Adrenal gland (tissue), 12 donors: ENCODE results near the gene AFTPH. TPM values are rescaled to one million over a fixed set of nuclear protein-coding genes. Genes with fewer than 3 reads are reported as not detected.

Experiments used
- DNase-seq, 7 donors: peaks; one replicate each; pipeline ENCODE4 v3.0.0-alpha.2; 2019 to 2020
- H3K27ac ChIP-seq, 5 donors: fragments of 200-600 bp; sonication (generic) in 4 of 5; 1 replicate in 3 of 5; 2 replicates in 2 of 5; pipeline versions ENCODE4 v1.5.1 to v1.8.0; 2016 to 2020; ENCODE audit warnings: mild to moderate bottlenecking in 1 of 5
- H3K27me3 ChIP-seq: fragments of 200-600 bp; 2 replicates; pipeline ENCODE4 v1.8.0; 2021
- H3K36me3 ChIP-seq, 2 donors: fragments of 200-600 bp; replicated peaks in 1 of 2; 1 replicate in 1 of 2; 2 replicates in 1 of 2; pipeline versions ENCODE4 v1.5.1 to v1.8.0; 2018 to 2022
- H3K4me1 ChIP-seq, 2 donors: fragments of 200-600 bp; replicated peaks in 1 of 2; 1 replicate in 1 of 2; 2 replicates in 1 of 2; pipeline versions ENCODE4 v1.5.1 to v1.8.0; 2018 to 2021
- H3K4me3 ChIP-seq, 4 donors: fragments of 200-600 bp; sonication (generic) in 3 of 4; one replicate each; pipeline ENCODE4 v1.5.1; 2016 to 2018
- H3K9me3 ChIP-seq, 3 donors: fragments of 200-600 bp; sonication (generic) in 1 of 3; replicated peaks in 1 of 3; 1 replicate in 2 of 3; 2 replicates in 1 of 3; pipeline versions ENCODE4 v1.5.1 to v1.8.0; 2016 to 2021
- CTCF ChIP-seq, 6 experiments: fragments of 450-650 bp in 4 of 6; fragments of 200-600 bp in 2 of 6; sonication (generic) in 1 of 6; IDR thresholded peaks; 1 replicate in 5 of 6; 2 replicates in 1 of 6; pipeline versions ENCODE4 v1.5.1 to v1.8.0; 2016 to 2021; ENCODE audit warnings: antibody characterized with exemption in 6 of 6, mild to moderate bottlenecking in 2 of 6, moderate library complexity in 1 of 6
- POLR2A ChIP-seq, 2 donors: fragments of 450-650 bp; IDR thresholded peaks; one replicate each; pipeline ENCODE4 v1.6.1; 2017; ENCODE audit warnings: antibody characterized with exemption in 2 of 2, mild to moderate bottlenecking in 2 of 2, moderate library complexity in 1 of 2
- WGBS, 4 donors: extraction: QIAGEN DNeasy Blood & Tissue Kit in 2 of 4; methylation state at CpG; one replicate each; pipeline versions ENCODE4 v1.1.5 to v1.1.7; 2013 to 2017; 5-methylcytosine and 5-hydroxymethylcytosine counted together
- intact Hi-C, 2 donors: fragments of 100-400 bp; cut with DNase I; formaldehyde crosslinking; loops; one replicate each; pipeline versions ENCODE4 v1.14.1 to v1.15.0; 2022 to 2023
- polyA plus RNA-seq, 3 donors: library from polyadenylated mRNA; stranded (reverse); fragments of 200-250 nt in 2 of 3; fragments of 350-450 nt in 1 of 3; fragmentation: Illumina TruSeq in 1 of 3; extraction: RNeasy Lipid Tissue Mini Kit (QIAGEN cat#74804) in 1 of 3; gene quantifications; one replicate each; pipeline ENCODE4 v1.2.3, GENCODE V29; 2013 to 2014
- total RNA-seq, 9 donors: library from RNA; depleted of rRNA in 4 of 9; stranded (reverse); fragments of >200 nt in 4 of 9; fragments of 120-200 nt in 1 of 9; fragmentation: NEBNext Ultra II Directional in 1 of 9; extraction: Animal tissue kit (Norgen Biotek cat#: 25700) in 1 of 9; gene quantifications; one replicate each; pipeline versions ENCODE4 v1.1.0 to v1.2.4, GENCODE V29; 2013 to 2023
- donor health status: healthy with polysubstance abuse.
- donor health status: Bipolar disorder and iron deficiency.
- donor health status: DM: yes; HTN: yes; CAD: no.
- donor health status: DM: no; HTN: no; CAD: no.
- donor health status: DM: no; HTN: no; CAD: no.
- donor health status: DM: yes; HTN: yes; CAD: no.

Gene AFTPH
- total and polyA plus RNA-seq, 12 donors = 25.7 to 58.5 (median 36.1) TPM

DNA sequence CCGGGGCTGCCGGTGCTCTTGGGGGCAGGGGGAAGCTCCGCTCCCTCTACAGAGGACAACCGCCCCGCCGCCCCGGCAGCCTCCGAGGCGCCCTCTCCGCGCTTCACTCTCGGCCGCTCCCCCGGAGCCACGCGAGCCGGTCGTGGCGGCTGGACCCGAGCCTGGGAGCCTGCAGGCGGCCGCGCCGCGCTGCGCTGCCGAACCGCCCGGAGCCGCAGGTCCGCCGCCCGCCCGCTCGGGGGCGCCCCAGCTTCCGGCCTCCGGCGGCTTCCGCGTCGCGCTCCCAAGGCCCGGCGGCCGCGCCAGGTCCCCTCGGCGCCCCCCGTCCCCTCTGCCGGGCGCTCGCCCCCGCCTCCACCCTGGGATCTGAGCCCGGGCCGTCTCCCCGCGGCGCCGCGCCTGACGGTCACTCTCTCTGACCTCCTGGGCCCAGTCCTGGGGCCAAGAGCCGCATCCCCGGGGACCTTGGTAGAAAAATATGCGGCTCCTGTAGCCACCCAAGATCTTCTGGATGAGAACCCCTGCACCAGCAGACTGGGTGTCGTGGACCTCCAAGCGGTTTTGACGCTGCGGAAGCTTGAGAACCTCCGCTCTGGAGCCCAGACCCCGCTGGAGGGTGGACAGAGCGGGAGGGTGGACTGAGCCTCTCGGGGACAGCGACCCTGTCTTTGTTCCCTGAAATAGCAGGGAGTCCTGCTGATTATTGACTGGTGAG lies 85.3 kb downstream of the AFTPH start:
- Histone ChIP-seq H3K27me3 (no peaks in the 10 kb centered on the region), H3K4me3 (peak overlapping the region in 2 of 4 donors; percentile 21 to 50), H3K36me3 (no peaks in the 10 kb centered on the region), H3K27ac (peak overlapping the region in 3 of 5 donors; percentile 49 to 66 (median 51)), H3K4me1 (peaks cover 4 to 10% of the 10 kb centered on the region in 2 donors), H3K9me3 (no peaks in the 10 kb centered on the region)
- intact Hi-C loops = no loop called here
- WGBS, 4 donors = 6 to 60% (median 14%) methylated on average over 9 to 74 of the region's 74 CpGs
- TF ChIP-seq CTCF (IDR thresholded peaks at IDR 0.05) = peak in 3 of 6 experiments; percentile 45 to 79 (median 65)
- TF ChIP-seq POLR2A (IDR thresholded peaks at IDR 0.05) = peak in 1 of 2 donors; percentile 12
- peak; percentile 36 to 65 (median 62) for DNase-seq

- 74 to 96% (median 82%) methylated on average over 3 of the region's 3 CpGs for WGBS, 4 donors
- H3K27ac ChIP-seq = peak overlapping the region in 2 of 5 donors; percentile 49 to 66
- TF ChIP-seq POLR2A (IDR thresholded peaks at IDR 0.05) (no peak), CTCF (IDR thresholded peaks at IDR 0.05) (no peak)
- DNase-seq = peak in 1 of 7 donors; percentile 35
- no peaks in the 10 kb centered on the region for H3K27me3 ChIP-seq
- intact Hi-C loops = no loop called here
- H3K4me3 ChIP-seq = peak overlapping the region in 1 of 4 donors; percentile 50
- H3K9me3 ChIP-seq = no peaks in the 10 kb centered on the region
- no peaks in the 10 kb centered on the region for H3K36me3 ChIP-seq
- H3K4me1 ChIP-seq = peaks cover 4% of the 10 kb centered on the region in 2 donors
Measured at GRCh38 chr2:64609942-64610281, 85.8 kb downstream of the AFTPH start.

DNA sequence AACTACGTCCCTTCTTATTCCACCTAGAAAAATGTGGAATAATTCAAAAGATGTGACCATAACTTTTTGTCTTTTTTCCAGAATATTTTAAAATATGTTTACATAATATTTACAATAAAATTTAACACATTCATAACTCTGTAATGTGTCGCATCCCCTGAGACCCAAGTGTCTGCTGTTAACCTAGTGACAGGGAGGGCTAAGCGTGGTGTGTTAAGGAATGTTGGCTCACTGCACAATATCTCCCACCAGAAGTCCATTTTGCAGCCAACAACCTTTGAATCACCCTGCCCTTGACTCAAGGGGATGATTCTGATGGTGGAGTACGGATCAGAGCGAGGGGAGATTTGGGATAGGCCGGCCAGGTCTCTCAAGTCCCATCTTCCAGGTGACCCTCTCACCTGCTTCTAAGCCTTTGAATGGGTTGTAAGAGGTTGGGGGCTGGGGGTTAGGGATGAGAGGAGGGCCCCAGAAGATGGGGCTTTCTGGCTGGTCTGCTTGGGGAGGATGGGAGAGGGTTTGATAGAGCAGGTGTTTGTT lies 86.3 kb downstream of the AFTPH start:
- H3K4me3 ChIP-seq = no peak overlapping the region
- WGBS, 4 donors = 88 to 94% (median 93%) methylated on average over 6 of the region's 6 CpGs
- no peaks in the 10 kb centered on the region for H3K36me3 ChIP-seq
- H3K27ac ChIP-seq = no peak overlapping the region
- H3K27me3 ChIP-seq = no peaks in the 10 kb centered on the region
- intact Hi-C loops = no loop called here
- peak in 1 of 7 donors; percentile 37 for DNase-seq
- peaks cover 0 to 4% of the 10 kb centered on the region in 2 donors for H3K4me1 ChIP-seq
- no peak for TF ChIP-seq CTCF (IDR thresholded peaks at IDR 0.05)
- TF ChIP-seq POLR2A (IDR thresholded peaks at IDR 0.05) = no peak
- H3K9me3 ChIP-seq = no peaks in the 10 kb centered on the region

DNA sequence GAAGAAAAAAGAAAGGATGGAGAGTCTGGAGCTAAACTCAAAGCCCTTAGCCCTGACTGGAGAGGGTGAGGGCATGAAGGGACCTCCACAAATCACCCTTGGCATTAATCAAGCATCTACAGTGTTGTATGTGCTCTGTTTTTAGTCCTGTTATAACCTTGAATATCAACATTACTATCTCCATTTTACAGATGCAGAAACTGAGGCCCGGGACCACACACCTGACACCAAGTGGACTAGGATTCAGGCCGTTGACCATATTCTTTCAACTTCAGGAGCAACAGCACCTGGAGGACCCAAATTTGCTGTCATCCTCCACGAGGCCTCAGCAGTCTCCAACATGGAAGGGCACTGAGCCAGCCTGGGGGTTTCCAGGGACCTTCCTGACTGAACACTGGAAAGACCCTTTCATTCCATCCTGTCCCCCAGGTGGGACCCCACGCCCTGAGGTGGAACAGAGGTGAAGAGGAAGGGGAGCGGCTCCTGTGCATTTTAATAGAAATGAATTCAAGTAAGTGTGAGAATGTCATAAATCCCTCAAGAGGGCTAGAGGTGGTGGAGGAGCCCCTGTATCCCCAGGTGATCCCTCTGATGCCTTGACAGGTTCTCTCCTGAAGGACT lies 88.6 kb downstream of the AFTPH start:
- Histone ChIP-seq H3K27ac (no peak overlapping the region), H3K4me1 (peaks cover 0 to 4% of the 10 kb centered on the region in 2 donors), H3K27me3 (no peaks in the 10 kb centered on the region), H3K9me3 (no peaks in the 10 kb centered on the region), H3K4me3 (no peak overlapping the region), H3K36me3 (no peaks in the 10 kb centered on the region)
- intact Hi-C loops = no loop called here
- no peak for TF ChIP-seq POLR2A (IDR thresholded peaks at IDR 0.05)
- TF ChIP-seq CTCF (IDR thresholded peaks at IDR 0.05) = no peak
- peak in 1 of 7 donors; percentile 24 for DNase-seq
- WGBS, 4 donors = 76 to 92% (median 85%) methylated on average over 5 of the region's 5 CpGs
